Nephron (organoid): ENCODE results near the gene MEAF6.

Source experiments
- H3K27ac Mint-ChIP-seq, 3 experiments: 2 replicates each; pipeline ENCODE4 v1.8.0; 2020; ENCODE audit warnings: mixed read lengths in 3 of 3, mild to moderate bottlenecking in 2 of 3, moderate library complexity in 1 of 3
- H3K27me3 Mint-ChIP-seq: 2 replicates; pipeline ENCODE4 v1.8.0; 2021; ENCODE audit warnings: low read depth, mild to moderate bottlenecking, moderate library complexity, mixed read lengths
- H3K36me3 Mint-ChIP-seq: 2 replicates; pipeline ENCODE4 v1.8.0; 2020; ENCODE audit warnings: low read depth, mixed read lengths
- H3K4me1 Mint-ChIP-seq: 2 replicates; pipeline ENCODE4 v1.8.0; 2020; ENCODE audit warnings: mixed read lengths
- H3K4me3 Mint-ChIP-seq, 3 experiments: 2 replicates each; pipeline ENCODE4 v1.8.0; 2020; ENCODE audit warnings: mild to moderate bottlenecking in 3 of 3, mixed read lengths in 3 of 3, moderate library complexity in 2 of 3
- H3K9me3 Mint-ChIP-seq: 2 replicates; pipeline ENCODE4 v1.8.0; 2020; ENCODE audit warnings: mixed read lengths
- CTCF ChIP-seq, 3 experiments: fragments of 200-600 bp; sonication (generic); IDR thresholded peaks; one replicate each; pipeline ENCODE4 v1.5.0; 2021; ENCODE audit warnings: antibody characterized with exemption in 3 of 3; ENCODE audit not compliant: unreplicated experiment in 3 of 3

MEAF6 gene

GRCh38 chr1:37482796-37483744 lies 31.5 kb downstream of the MEAF6 start:
- no peak for TF ChIP-seq CTCF (IDR thresholded peaks at IDR 0.05; ENCODE audit: unreplicated experiment in 3 of 3)
- Mint-ChIP-seq H3K27me3 (no peaks in the 10 kb centered on the region), H3K4me1 (peaks cover 15% of the 10 kb centered on the region), H3K27ac (no peak overlapping the region), H3K9me3 (no peaks in the 10 kb centered on the region), H3K4me3 (no peak overlapping the region), H3K36me3 (peaks cover 16% of the 10 kb centered on the region)

GRCh38 chr1:37482004-37482785 lies 32.4 kb downstream of the MEAF6 start:
- no peaks in the 10 kb centered on the region for H3K27me3 Mint-ChIP-seq
- TF ChIP-seq CTCF (IDR thresholded peaks at IDR 0.05; ENCODE audit: unreplicated experiment in 3 of 3) = no peak
- peaks cover 12% of the 10 kb centered on the region for H3K36me3 Mint-ChIP-seq
- H3K4me1 Mint-ChIP-seq = peaks cover 11% of the 10 kb centered on the region
- no peak overlapping the region for H3K4me3 Mint-ChIP-seq
- H3K9me3 Mint-ChIP-seq = no peaks in the 10 kb centered on the region
- H3K27ac Mint-ChIP-seq = no peak overlapping the region

GRCh38 chr1:37481289-37482003 lies 33.1 kb downstream of the MEAF6 start:
- no peak for TF ChIP-seq CTCF (IDR thresholded peaks at IDR 0.05; ENCODE audit: unreplicated experiment in 3 of 3)
- Mint-ChIP-seq H3K4me3 (no peak overlapping the region), H3K27me3 (no peaks in the 10 kb centered on the region)

GRCh38 chr1:37480581-37481288 lies 33.8 kb downstream of the MEAF6 start:
- Mint-ChIP-seq H3K9me3 (no peaks in the 10 kb centered on the region), H3K36me3 (peaks cover 12% of the 10 kb centered on the region), H3K4me3 (no peak overlapping the region), H3K4me1 (peaks cover 13% of the 10 kb centered on the region), H3K27me3 (no peaks in the 10 kb centered on the region), H3K27ac (no peak overlapping the region)
- TF ChIP-seq CTCF (IDR thresholded peaks at IDR 0.05; ENCODE audit: unreplicated experiment in 3 of 3) = no peak

More at GRCh38 chr1:37481289-37482003, 33.1 kb downstream of the MEAF6 start:
- Mint-ChIP-seq H3K4me1 (peaks cover 8% of the 10 kb centered on the region), H3K36me3 (peaks cover 12% of the 10 kb centered on the region), H3K9me3 (no peaks in the 10 kb centered on the region), H3K27ac (no peak overlapping the region)

- peaks cover 15% of the 10 kb centered on the region for H3K4me1 Mint-ChIP-seq
- H3K4me3 Mint-ChIP-seq = no peak overlapping the region
- H3K27me3 Mint-ChIP-seq = no peaks in the 10 kb centered on the region
- H3K36me3 Mint-ChIP-seq = peaks cover 12% of the 10 kb centered on the region
- no peak overlapping the region for H3K27ac Mint-ChIP-seq
- no peak for TF ChIP-seq CTCF (IDR thresholded peaks at IDR 0.05; ENCODE audit: unreplicated experiment in 3 of 3)
- no peaks in the 10 kb centered on the region for H3K9me3 Mint-ChIP-seq
Measured at GRCh38 chr1:37480125-37480466, 34.5 kb downstream of the MEAF6 start.
